SK-N-SH (cell line): ENCODE data around the gene SLC10A7.

Experiments
- EZH2phosphoT487 ChIP-seq: fragments of 200-600 bp; sonication (generic); IDR thresholded peaks from 2 replicates; pipeline ENCODE4 v1.6.1; 2017; ENCODE audit warnings: low read depth, mixed run types, mild to moderate bottlenecking, antibody characterized with exemption, moderate library complexity, borderline replicate concordance
- FOXJ3 ChIP-seq: sonication (generic); formaldehyde crosslinking; IDR thresholded peaks from 2 replicates; pipeline ENCODE4 v1.5.1; 2020; ENCODE audit warnings: mild to moderate bottlenecking, missing genetic modification reagents
- RAD21 ChIP-seq: IDR thresholded peaks from 2 replicates; pipeline ENCODE4 v1.6.1; 2012; ENCODE audit warnings: mild to moderate bottlenecking, low read length
- RXRA ChIP-seq: IDR thresholded peaks from 2 replicates; pipeline ENCODE4 v1.4.0; 2012; ENCODE audit warnings: low read depth, mild to moderate bottlenecking, borderline replicate concordance
- TF ChIP-seq, protein P1 (sequence below): fragments of 200-600 bp; sonication (generic); IDR thresholded peaks from 2 replicates; pipeline ENCODE4 v1.6.1; 2017; ENCODE audit warnings: antibody characterized with exemption, mild to moderate bottlenecking, moderate library complexity

DNA sequence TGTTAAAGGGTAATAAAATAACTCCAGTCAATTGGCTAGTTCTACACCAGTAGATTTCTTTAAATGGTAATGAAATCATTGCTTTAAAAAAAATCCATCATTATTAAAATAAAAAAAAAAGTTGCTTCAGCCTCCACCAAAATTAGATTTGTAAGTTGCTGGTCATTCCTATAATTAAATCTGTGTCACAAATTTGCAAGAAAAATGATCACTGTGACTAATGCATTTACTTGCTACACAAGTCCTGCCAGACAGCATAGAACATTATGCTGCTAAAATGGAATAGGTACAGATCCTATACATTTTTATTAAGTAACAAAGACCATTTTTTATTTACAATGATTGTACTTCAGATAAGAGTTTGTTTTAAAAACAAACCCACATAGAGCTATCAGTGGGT is 85.8 kb downstream of the SLC10A7 start:
- TF ChIP-seq, protein P1, sequence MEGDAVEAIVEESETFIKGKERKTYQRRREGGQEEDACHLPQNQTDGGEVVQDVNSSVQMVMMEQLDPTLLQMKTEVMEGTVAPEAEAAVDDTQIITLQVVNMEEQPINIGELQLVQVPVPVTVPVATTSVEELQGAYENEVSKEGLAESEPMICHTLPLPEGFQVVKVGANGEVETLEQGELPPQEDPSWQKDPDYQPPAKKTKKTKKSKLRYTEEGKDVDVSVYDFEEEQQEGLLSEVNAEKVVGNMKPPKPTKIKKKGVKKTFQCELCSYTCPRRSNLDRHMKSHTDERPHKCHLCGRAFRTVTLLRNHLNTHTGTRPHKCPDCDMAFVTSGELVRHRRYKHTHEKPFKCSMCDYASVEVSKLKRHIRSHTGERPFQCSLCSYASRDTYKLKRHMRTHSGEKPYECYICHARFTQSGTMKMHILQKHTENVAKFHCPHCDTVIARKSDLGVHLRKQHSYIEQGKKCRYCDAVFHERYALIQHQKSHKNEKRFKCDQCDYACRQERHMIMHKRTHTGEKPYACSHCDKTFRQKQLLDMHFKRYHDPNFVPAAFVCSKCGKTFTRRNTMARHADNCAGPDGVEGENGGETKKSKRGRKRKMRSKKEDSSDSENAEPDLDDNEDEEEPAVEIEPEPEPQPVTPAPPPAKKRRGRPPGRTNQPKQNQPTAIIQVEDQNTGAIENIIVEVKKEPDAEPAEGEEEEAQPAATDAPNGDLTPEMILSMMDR = no peak
- no peak for TF ChIP-seq RAD21
- no peak for TF ChIP-seq EZH2phosphoT487
- TF ChIP-seq FOXJ3 = no peak
- no peak for TF ChIP-seq RXRA
